H1 (cell line): ENCODE data around the gene RBM4B. TPM values are rescaled to one million over a fixed set of nuclear protein-coding genes. Genes with fewer than 3 reads are reported as not detected.

ENCODE experiments used
- CTCF ChIA-PET: fragments of 300-600 bp; sonication (Branson Sonifier 250); formaldehyde crosslinking; loops from one replicate; lab custom pipeline; 2021; ENCODE audit not compliant: partially characterized antibody; lab: Charles Lee
- POLR2A ChIA-PET: fragments of 300-600 bp; sonication (Branson Sonifier 250); formaldehyde crosslinking; loops from one replicate; lab custom pipeline; 2021; ENCODE audit warnings: inconsistent platforms; ENCODE audit not compliant: partially characterized antibody; lab: Charles Lee
- DNase-seq, 2 experiments: peaks; one replicate each; pipeline versions ENCODE4 v3.0.0 to v3.0.0-alpha.2; 2010 to 2022; ENCODE audit warnings: low spot score in 2 of 2, low read depth in 1 of 2, mixed read lengths in 1 of 2
- FAIRE-seq: peaks from 2 replicates; lab custom pipeline; 2011; peaks lifted over from hg19 to GRCh38; lab: Jason Lieb, UNC
- H2AFZ ChIP-seq: 2 replicates; pipeline ENCODE4 v1.8.1; 2012; ENCODE audit warnings: low read length, inconsistent platforms
- H2AK5ac ChIP-seq: 2 replicates; pipeline ENCODE4 v1.6.1; 2013; ENCODE audit warnings: low read depth, low read length
- H2BK120ac ChIP-seq: replicated peaks from 2 replicates; pipeline ENCODE3; 2013; ENCODE audit warnings: low read depth, low read length, inconsistent platforms
- H2BK12ac ChIP-seq: 2 replicates; pipeline ENCODE4 v1.6.1; 2013; ENCODE audit warnings: low read depth, low read length
- H2BK15ac ChIP-seq: 2 replicates; pipeline ENCODE4 v1.6.1; 2013; ENCODE audit warnings: low read length
- H2BK20ac ChIP-seq: 2 replicates; pipeline ENCODE4 v1.6.1; 2013; ENCODE audit warnings: low read length
- H2BK5ac ChIP-seq: 2 replicates; pipeline ENCODE4 v1.6.1; 2013; ENCODE audit warnings: low read depth, low read length
- H3K14ac ChIP-seq: 2 replicates; pipeline ENCODE4 v1.6.1; 2013; ENCODE audit warnings: inconsistent platforms; ENCODE audit not compliant: insufficient read length
- H3K18ac ChIP-seq: 2 replicates; pipeline ENCODE4 v1.6.1; 2013; ENCODE audit warnings: low read length; ENCODE audit errors: extremely low read depth
- H3K23ac ChIP-seq: 2 replicates; pipeline ENCODE4 v1.6.1; 2013; ENCODE audit warnings: inconsistent platforms; ENCODE audit not compliant: insufficient read length
- H3K23me2 ChIP-seq: 2 replicates; pipeline ENCODE4 v1.6.1; 2013; ENCODE audit warnings: low read depth, low read length
- H3K27ac ChIP-seq: 2 replicates; pipeline ENCODE4 v1.6.1; 2011; ENCODE audit warnings: low read depth, low read length, inconsistent platforms
- H3K27me3 ChIP-seq, 4 experiments: replicated peaks in 1 of 4; 1 replicate in 1 of 4; 2 replicates in 3 of 4; pipeline versions ENCODE4 v1.6.1 to v1.8.1; 2011 to 2013; ENCODE audit warnings: low read length in 3 of 4, mild to moderate bottlenecking in 3 of 4, inconsistent platforms in 2 of 4, mixed read lengths in 2 of 4, moderate library complexity in 1 of 4; ENCODE audit not compliant: control insufficient read depth in 3 of 4, insufficient read depth in 3 of 4; ENCODE audit errors: extremely low read depth in 1 of 4
- H3K36me3 ChIP-seq, 4 experiments: 2 replicates each; pipeline versions ENCODE4 v1.6.1 to v1.8.1; 2011 to 2013; ENCODE audit warnings: mild to moderate bottlenecking in 4 of 4, low read length in 3 of 4, moderate library complexity in 2 of 4, control low read depth in 1 of 4, inconsistent platforms in 1 of 4; ENCODE audit not compliant: insufficient read depth in 4 of 4, control insufficient read depth in 2 of 4
- H3K4ac ChIP-seq: replicated peaks from 2 replicates; pipeline ENCODE3; 2013; ENCODE audit warnings: low read length, low read depth, mixed read lengths, inconsistent platforms; ENCODE audit not compliant: insufficient read length
- H3K4me1 ChIP-seq, 4 experiments: replicated peaks in 1 of 4; 1 replicate in 1 of 4; 2 replicates in 3 of 4; pipeline versions ENCODE4 v1.6.1 to v1.8.1; 2011 to 2013; ENCODE audit warnings: low read length in 3 of 4, inconsistent platforms in 2 of 4, mixed read lengths in 1 of 4; ENCODE audit not compliant: insufficient read depth in 4 of 4, control insufficient read depth in 3 of 4
- H3K4me2 ChIP-seq, 2 experiments: 2 replicates each; pipeline versions ENCODE4 v1.6.1 to v1.8.1; 2011 to 2013; ENCODE audit warnings: low read depth in 2 of 2, low read length in 2 of 2, control low read depth in 1 of 2, inconsistent platforms in 1 of 2, mild to moderate bottlenecking in 1 of 2; ENCODE audit not compliant: insufficient read depth in 1 of 2
- H3K4me3 ChIP-seq, 4 experiments: fragments of 200-600, 300-600 bp in 1 of 4; sonication (generic), shearing (Covaris generic), sonication (Bioruptor Twin) in 1 of 4; 2 replicates each; pipeline versions ENCODE4 v1.5.1 to v1.8.1; 2011 to 2016; ENCODE audit warnings: low read length in 4 of 4, low read depth in 3 of 4, control low read depth in 2 of 4, inconsistent platforms in 2 of 4, mild to moderate bottlenecking in 2 of 4, mixed read lengths in 1 of 4, moderate library complexity in 1 of 4; ENCODE audit not compliant: insufficient read depth in 2 of 4; ENCODE audit errors: extremely low read depth in 1 of 4
- H3K56ac ChIP-seq: replicated peaks from 2 replicates; pipeline ENCODE3; 2013; ENCODE audit warnings: low read depth, mild to moderate bottlenecking, mixed read lengths, low read length, inconsistent platforms; ENCODE audit not compliant: insufficient read length
- H3K79me1 ChIP-seq: 2 replicates; pipeline ENCODE4 v1.6.1; 2013; ENCODE audit warnings: low read depth, low read length, control low read depth
- H3K79me2 ChIP-seq, 2 experiments: 2 replicates each; pipeline versions ENCODE4 v1.6.1 to v1.8.1; 2012 to 2013; ENCODE audit warnings: low read length in 2 of 2, mild to moderate bottlenecking in 2 of 2, inconsistent platforms in 1 of 2; ENCODE audit not compliant: insufficient read depth in 2 of 2, control insufficient read depth in 1 of 2
- H3K9ac ChIP-seq, 4 experiments: replicated peaks in 1 of 4; 1 replicate in 1 of 4; 2 replicates in 3 of 4; pipeline versions ENCODE4 v1.6.1 to v1.8.1; 2011 to 2013; ENCODE audit warnings: low read depth in 3 of 4, low read length in 3 of 4, control low read depth in 2 of 4, mild to moderate bottlenecking in 2 of 4, moderate library complexity in 2 of 4, inconsistent platforms in 1 of 4; ENCODE audit errors: extremely low read depth in 1 of 4
- H3K9me3 ChIP-seq, 2 experiments: 2 replicates each; pipeline versions ENCODE4 v1.6.1 to v1.8.1; 2012 to 2013; ENCODE audit warnings: mild to moderate bottlenecking in 2 of 2, moderate library complexity in 2 of 2, control low read depth in 1 of 2, inconsistent platforms in 1 of 2, low read depth in 1 of 2, low read length in 1 of 2, mixed read lengths in 1 of 2; ENCODE audit not compliant: insufficient read depth in 2 of 2
- H4K20me1 ChIP-seq, 2 experiments: replicated peaks in 1 of 2; 2 replicates each; pipeline versions ENCODE3 to v1.8.1; 2011 to 2013; ENCODE audit warnings: inconsistent platforms in 2 of 2, low read length in 2 of 2, mild to moderate bottlenecking in 1 of 2; ENCODE audit not compliant: insufficient read depth in 2 of 2, control insufficient read depth in 1 of 2
- H4K5ac ChIP-seq: 2 replicates; pipeline ENCODE4 v1.6.1; 2013; ENCODE audit warnings: low read length, low read depth, mixed read lengths, inconsistent platforms; ENCODE audit not compliant: insufficient read length
- H4K8ac ChIP-seq: 2 replicates; pipeline ENCODE4 v1.8.0; 2013; ENCODE audit warnings: mild to moderate bottlenecking, moderate library complexity, low read length, inconsistent platforms; ENCODE audit not compliant: insufficient read depth; ENCODE audit errors: extremely low read depth
- H4K91ac ChIP-seq: replicated peaks from 2 replicates; pipeline ENCODE3; 2013; ENCODE audit warnings: low read length, mixed read lengths, inconsistent platforms; ENCODE audit not compliant: insufficient read length
- CBX8 ChIP-seq: fragments of 300-800, 300-1000 bp; sonication (generic); IDR thresholded peaks from 2 replicates; pipeline ENCODE4 v1.7.1; 2016; ENCODE audit warnings: low read depth, low read length, borderline replicate concordance
- CEBPB ChIP-seq: IDR thresholded peaks from 2 replicates; pipeline ENCODE4 v1.6.1; 2012; ENCODE audit warnings: low read depth, low read length
- CHD2 ChIP-seq: IDR thresholded peaks from 2 replicates; pipeline ENCODE4 v1.6.1; 2012; ENCODE audit warnings: low read length, improper control_type of control experiment
- CREB1 ChIP-seq: IDR thresholded peaks from 2 replicates; pipeline ENCODE4 v1.6.1; 2012; ENCODE audit warnings: inconsistent platforms
- CTBP2 ChIP-seq: IDR thresholded peaks from 2 replicates; pipeline ENCODE4 v1.7.0; 2011; ENCODE audit warnings: borderline replicate concordance, mild to moderate bottlenecking, moderate library complexity, mixed read lengths, low read length; ENCODE audit not compliant: insufficient read depth, insufficient read length
- EZH2 ChIP-seq: fragments of 200-600 bp; sonication (generic); IDR thresholded peaks from 2 replicates; pipeline ENCODE4 v1.7.1; 2012; ENCODE audit warnings: low read depth, mild to moderate bottlenecking, moderate library complexity, low read length, inconsistent platforms; ENCODE audit not compliant: severe bottlenecking
- HDAC6 ChIP-seq: IDR thresholded peaks from one replicate; pipeline ENCODE4 v1.7.1; 2012; ENCODE audit warnings: low read depth, mild to moderate bottlenecking, inconsistent platforms, low read length, moderate library complexity
- KDM1A ChIP-seq: fragments of 200-600, 300-600 bp; sonication (generic); IDR thresholded peaks from 2 replicates; pipeline ENCODE4 v1.7.1; 2016; ENCODE audit warnings: mild to moderate bottlenecking, low read length, borderline replicate concordance
- POLR2A ChIP-seq, 2 experiments: IDR thresholded peaks; 1 replicate in 1 of 2; 2 replicates in 1 of 2; pipeline ENCODE4 v1.6.1; 2011; ENCODE audit warnings: low read depth in 2 of 2, low read length in 2 of 2, mild to moderate bottlenecking in 2 of 2; ENCODE audit errors: control extremely low read depth in 1 of 2
- POU5F1 ChIP-seq: IDR thresholded peaks from 2 replicates; pipeline ENCODE4 v1.6.1; 2011; ENCODE audit warnings: low read depth, mild to moderate bottlenecking, low read length, moderate library complexity
- SAP30 ChIP-seq: fragments of 300-600 bp; sonication (generic); IDR thresholded peaks from 2 replicates; pipeline ENCODE4 v1.7.1; 2012; ENCODE audit warnings: low read length, moderate library complexity, mild to moderate bottlenecking, inconsistent platforms; ENCODE audit not compliant: insufficient read depth, insufficient replicate concordance
- SIN3A ChIP-seq, 2 experiments: IDR thresholded peaks in 1 of 2; conservative IDR thresholded peaks in 1 of 2; 2 replicates each; pipeline ENCODE4 v1.6.1; 2011 to 2012; ENCODE audit warnings: low read length in 2 of 2, improper control_type of control experiment in 1 of 2, low read depth in 1 of 2, mild to moderate bottlenecking in 1 of 2
- YY1 ChIP-seq: IDR thresholded peaks from 2 replicates; pipeline ENCODE4 v1.6.1; 2011; ENCODE audit warnings: low read depth, mild to moderate bottlenecking, low read length
- WGBS, 2 experiments: shearing (Covaris generic) in 1 of 2; methylation state at CpG; one replicate each; pipeline versions ENCODE4 v1.1.6 to v1.1.7; 2013 to 2015; ENCODE audit warnings: low lambda C conversion rate in 2 of 2, mixed read lengths in 2 of 2, inconsistent platforms in 1 of 2, low coverage in 1 of 2, missing lambda C conversion rate in 1 of 2; ENCODE audit not compliant: insufficient replicate concordance in 2 of 2, insufficient coverage in 1 of 2, insufficient read length in 1 of 2; ENCODE audit errors: extremely low coverage in 1 of 2, missing lambda C conversion rate in 1 of 2; 5-methylcytosine and 5-hydroxymethylcytosine counted together
- polyA plus RNA-seq, 7 experiments: library from polyadenylated mRNA; depleted of rRNA in 3 of 7; stranded (reverse) in 5 of 7; unstranded in 2 of 7; fragments of >200 nt in 5 of 7; fragments of 200-250 nt in 2 of 7; gene quantifications; 1 replicate in 5 of 7; 2 replicates in 1 of 7; 4 replicates in 1 of 7; pipeline versions ENCODE4 v1.2.1 to v1.2.3, GENCODE V29; 2011 to 2013; ENCODE audit warnings: missing spikeins in 2 of 7, mixed read lengths in 2 of 7
- total RNA-seq: library from RNA; stranded (reverse); fragmentation: NEBNext Ultra II Directional; extraction: Animal tissue kit (Norgen Biotek cat#: 25700); gene quantifications from 2 replicates; pipeline ENCODE4 v1.2.1, GENCODE V29; 2021
- TF ChIP-seq, protein P1 (sequence below): IDR thresholded peaks from 2 replicates; pipeline ENCODE4 v1.6.1; 2011; ENCODE audit warnings: low read depth, mild to moderate bottlenecking, low read length; ENCODE audit not compliant: insufficient read depth

The RBM4B gene
- total and polyA plus RNA-seq, 2 of the 8 experiments (the other 6 are each of a cell fraction or from before 2014, with no cell fraction given): 27.5 to 30.5 TPM

DNA sequence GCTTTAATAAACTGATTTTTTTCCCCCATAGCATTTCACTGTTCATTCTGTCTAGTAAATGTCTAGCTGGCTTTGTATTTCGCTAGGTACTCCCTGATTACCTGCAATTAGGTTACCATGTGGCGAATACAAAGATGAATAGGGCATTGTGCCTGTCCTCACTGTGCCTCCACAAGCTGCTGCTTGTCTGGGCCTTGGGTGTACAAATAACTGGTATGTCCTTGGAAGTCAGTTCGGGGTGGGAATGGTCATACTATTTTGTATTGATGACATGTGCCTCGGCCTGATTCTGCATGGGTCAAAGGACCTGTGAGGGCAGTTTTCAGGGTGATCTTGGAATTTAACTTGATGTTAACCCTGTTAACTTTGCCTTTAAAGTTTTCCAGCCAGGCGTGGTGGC, 27.8 kb downstream of the RBM4B start:
- peaks cover 20 to 67% (median 41%) of the 10 kb centered on the region in 4 experiments for H3K36me3 ChIP-seq
- TF ChIP-seq CTBP2: no peak
- no peak for TF ChIP-seq POU5F1
- no peak for TF ChIP-seq CREB1
- no peak for TF ChIP-seq CHD2
- no peak for TF ChIP-seq HDAC6
- no peak for TF ChIP-seq CEBPB
- no peak for TF ChIP-seq POLR2A (IDR thresholded peaks at IDR 0.05; ENCODE audit: control extremely low read depth in 1 of 2, low read depth in 2 of 2, low read length in 2 of 2)
- TF ChIP-seq CBX8: no peak
- TF ChIP-seq YY1: no peak
- TF ChIP-seq, protein P1, sequence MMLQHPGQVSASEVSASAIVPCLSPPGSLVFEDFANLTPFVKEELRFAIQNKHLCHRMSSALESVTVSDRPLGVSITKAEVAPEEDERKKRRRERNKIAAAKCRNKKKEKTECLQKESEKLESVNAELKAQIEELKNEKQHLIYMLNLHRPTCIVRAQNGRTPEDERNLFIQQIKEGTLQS: no peak
- no peak for TF ChIP-seq EZH2
- TF ChIP-seq SAP30: no peak
- no peak for TF ChIP-seq SIN3A (conservative IDR thresholded peaks at IDR 0.05 in 1 of 2, IDR thresholded peaks at IDR 0.05 in 1 of 2; ENCODE audit: low read depth in 1 of 2, low read length in 2 of 2)
- no peak for TF ChIP-seq KDM1A

More for the DNA sequence above, 27.8 kb downstream of the RBM4B start:
- peaks cover 11% of the 10 kb centered on the region for H3K79me1 ChIP-seq
- H3K4me3 ChIP-seq: no peak overlapping the region
- H4K5ac ChIP-seq: no peak overlapping the region
- no peak overlapping the region for H2BK15ac ChIP-seq
- H3K23me2 ChIP-seq: no peaks in the 10 kb centered on the region
- no peak overlapping the region for H2AK5ac ChIP-seq
- H4K20me1 ChIP-seq: peaks cover 18 to 31% of the 10 kb centered on the region in 2 experiments
- no peak overlapping the region for H2BK120ac ChIP-seq
- H4K91ac ChIP-seq: no peak overlapping the region
- no peak overlapping the region for H3K14ac ChIP-seq
- no peak overlapping the region for H3K4ac ChIP-seq
- H3K4me1 ChIP-seq: peaks cover 0 to 2% (median 0%) of the 10 kb centered on the region in 4 experiments; a peak in 1 of 7 replicates
- DNase-seq: no peak
- WGBS, 2 experiments: 85% methylated on average over 5 of the region's 5 CpGs; no CpG with 5 or more reads in 1 of the 2 experiments
- peaks cover 18 to 84% of the 10 kb centered on the region in 2 experiments for H3K79me2 ChIP-seq
- FAIRE-seq: no peak
- no peak overlapping the region for H3K9ac ChIP-seq
- CTCF ChIA-PET: interaction anchor here (1.0 to 1.5 kb wide), 4 partner anchors 12 to 70 kb away, joined by 3 read pairs; no protein-coding TSS in a partner anchor
- H3K27ac ChIP-seq: no peak overlapping the region
- H3K9me3 ChIP-seq: no peaks in the 10 kb centered on the region
- no peak overlapping the region for H3K23ac ChIP-seq
- no peak overlapping the region for H3K18ac ChIP-seq
- no peak overlapping the region for H4K8ac ChIP-seq
- no peak overlapping the region for H2AFZ ChIP-seq
- no peaks in the 10 kb centered on the region for H3K27me3 ChIP-seq
- H3K56ac ChIP-seq: no peak overlapping the region
- H2BK5ac ChIP-seq: no peak overlapping the region
- no peak overlapping the region for H3K4me2 ChIP-seq
- H2BK20ac ChIP-seq: no peak overlapping the region
- POLR2A ChIA-PET: interaction anchor here (1.6 to 66.2 kb wide), 4 partner anchors 7 to 125 kb away, joined by 3 to 2165 read pairs (median 1093); partner anchors contain the start of genes CCDC87, CCS, RBM14 and RBM4
- H2BK12ac ChIP-seq: no peak overlapping the region
